Measurements from ENCODE around the gene CTSL. TPM values are rescaled to one million over a fixed set of nuclear protein-coding genes. Genes with fewer than 3 reads are reported as not detected.

Gene CTSL
- 121 and 134 TPM in 2 replicates for total RNA-seq (2014; rRNA removed; shearing (Covaris generic))
- polyA plus RNA-seq (2015; cell fraction: cytosol; rRNA removed) = 149 and 161 TPM in 2 replicates
- polyA plus RNA-seq (2015; cell fraction: nucleus; rRNA removed) = 222 and 227 TPM in 2 replicates

DNA sequence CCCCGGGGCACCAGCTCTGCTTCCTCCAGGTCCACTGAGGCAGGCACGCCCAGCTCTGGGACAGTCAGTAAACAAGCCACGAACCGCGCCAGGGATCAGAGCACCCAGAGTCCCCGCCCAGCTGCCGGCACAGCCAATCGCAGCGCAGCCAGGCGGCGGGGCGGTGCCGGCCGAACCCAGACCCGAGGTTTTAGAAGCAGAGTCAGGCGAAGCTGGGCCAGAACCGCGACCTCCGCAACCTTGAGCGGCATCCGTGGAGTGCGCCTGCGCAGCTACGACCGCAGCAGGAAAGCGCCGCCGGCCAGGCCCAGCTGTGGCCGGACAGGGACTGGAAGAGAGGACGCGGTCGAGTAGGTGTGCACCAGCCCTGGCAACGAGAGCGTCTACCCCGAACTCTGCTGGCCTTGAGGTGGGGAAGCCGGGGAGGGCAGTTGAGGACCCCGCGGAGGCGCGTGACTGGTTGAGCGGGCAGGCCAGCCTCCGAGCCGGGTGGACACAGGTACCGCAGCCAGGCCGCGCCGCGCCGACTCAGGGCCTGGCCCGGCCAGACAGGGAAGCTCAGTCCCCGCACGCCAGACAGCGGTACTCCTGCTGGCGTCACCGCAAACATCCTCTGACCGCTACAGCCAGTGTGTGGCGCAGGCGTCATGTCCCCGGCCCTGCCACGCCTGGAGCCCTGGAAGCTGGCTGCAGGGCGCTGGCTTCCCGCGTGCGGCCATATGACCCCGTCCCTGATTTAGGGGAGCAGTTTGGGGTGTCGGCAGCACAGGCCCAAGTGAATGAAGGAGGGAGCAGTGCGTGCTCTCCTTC is at the start of gene CTSL:
Gene CTSL (plus strand): TSS at position 220 of the 810 bp plus-strand sequence. CDS start 1,485 bp downstream, outside the sequence.
- DNase-seq (ENCODE audit: low read depth) = peak; percentile 78

DNA sequence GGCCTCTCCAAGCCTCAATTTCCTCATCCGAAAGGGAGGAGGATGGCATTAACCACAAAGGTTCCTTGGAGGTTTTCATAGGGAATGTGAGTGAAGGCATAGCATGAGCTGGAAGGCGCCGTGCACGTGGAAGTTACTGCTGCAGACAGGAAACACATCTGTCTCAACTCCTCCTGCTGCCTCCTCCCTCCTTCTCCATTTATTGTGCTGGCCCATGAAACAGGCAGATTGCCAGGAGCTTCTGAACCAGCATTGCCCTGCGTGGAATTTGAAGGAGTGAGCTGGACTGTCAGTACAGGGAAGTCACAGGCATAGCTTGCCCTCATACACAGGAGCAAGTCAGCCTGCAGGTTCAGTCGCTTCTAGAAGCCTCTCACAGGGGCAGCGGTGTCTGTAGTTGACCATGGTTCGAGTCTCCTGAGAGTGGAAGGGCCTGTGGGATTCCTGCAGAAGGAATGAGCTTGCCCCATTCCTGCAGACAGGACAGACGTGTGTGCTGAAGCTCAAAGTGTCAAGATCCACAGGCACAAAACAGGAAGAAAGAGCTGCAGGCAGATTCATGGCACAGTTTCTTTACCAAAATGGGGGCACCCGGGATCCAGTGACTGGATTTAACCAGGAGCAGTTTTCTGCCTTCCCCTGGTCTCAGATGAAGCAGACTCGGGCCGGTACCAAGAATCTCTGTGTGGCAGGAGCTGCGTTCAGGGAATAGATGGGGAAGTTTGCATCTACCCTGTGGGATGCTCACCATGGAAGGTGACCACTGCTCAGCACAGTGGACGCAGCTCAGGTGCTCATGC is 48.7 kb upstream of the CTSL start:
- peak; percentile 25 for DNase-seq (ENCODE audit: low read depth)

DNA sequence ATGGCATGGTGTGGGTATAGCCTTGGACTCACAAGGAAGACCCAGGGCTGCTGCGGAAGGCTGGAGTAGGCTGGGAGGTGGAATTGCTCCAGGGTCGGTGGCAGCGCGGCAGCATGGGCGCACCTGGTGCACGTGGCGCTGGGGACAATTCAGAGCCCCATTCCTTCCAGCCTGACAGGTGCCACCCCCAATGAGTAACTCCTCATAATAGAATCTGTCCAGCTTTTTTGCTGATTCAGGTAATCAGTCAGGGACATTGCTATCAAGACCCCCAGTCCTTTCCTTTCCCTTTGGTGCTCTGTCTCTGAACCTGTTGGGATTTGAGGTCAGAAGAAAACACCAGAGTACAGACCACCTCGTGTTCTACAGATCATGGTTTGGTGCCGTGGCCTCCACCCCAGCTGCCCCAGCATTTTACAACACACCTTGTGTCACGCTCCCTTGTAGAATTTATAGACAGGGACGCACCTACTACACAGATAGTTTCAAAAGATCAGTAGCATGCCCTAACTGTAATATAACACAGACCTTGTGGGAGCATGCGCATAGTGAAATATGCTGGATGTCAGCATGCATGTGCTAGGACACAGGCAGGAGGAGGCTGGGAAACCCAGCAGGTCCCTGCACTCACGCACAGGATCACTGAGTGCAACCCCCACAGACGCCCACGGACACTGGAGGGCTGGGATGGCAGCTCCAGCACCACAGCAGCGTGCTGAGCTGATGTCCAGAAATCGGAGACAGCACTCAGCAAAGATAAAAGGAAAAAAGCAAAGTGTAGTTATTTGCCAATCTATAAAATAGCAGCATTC is 47.9 kb upstream of the CTSL start:
- no peak for DNase-seq (ENCODE audit: low read depth)

DNA sequence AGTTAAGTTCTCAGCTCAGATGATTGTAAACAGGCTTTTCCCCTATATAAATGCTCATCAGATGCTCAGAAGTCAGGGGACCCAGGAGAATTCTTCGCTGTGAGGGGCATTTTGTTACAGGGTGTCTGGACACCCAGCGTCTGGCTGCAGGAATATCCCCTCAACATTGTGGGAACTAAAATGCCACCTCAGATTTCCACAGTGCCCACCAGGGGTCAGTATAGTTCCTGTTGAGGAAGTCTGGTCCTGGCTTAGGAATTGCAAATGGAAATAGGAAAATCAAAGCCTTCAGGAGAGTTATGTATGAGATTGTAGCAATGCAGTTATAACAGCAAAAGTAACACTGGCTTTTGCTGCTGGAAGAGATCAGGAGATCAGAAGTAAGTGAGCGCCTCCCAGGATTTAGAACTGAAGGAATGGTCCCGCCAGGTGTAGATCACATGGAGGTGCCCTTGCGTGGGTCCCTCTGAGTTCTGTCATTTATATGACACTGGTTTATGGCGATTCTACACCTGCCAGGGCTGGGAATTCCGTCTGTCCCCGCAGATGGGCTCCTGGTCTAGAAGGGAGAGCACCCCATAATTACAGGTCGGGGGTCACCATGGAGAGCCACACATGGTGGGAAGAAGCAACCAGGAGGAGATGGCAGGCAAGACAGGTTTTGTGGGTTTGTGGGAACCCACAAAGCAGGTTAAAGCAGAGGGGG is 47.1 kb upstream of the CTSL start:
- peak; percentile 68 for DNase-seq (ENCODE audit: low read depth)

DNA sequence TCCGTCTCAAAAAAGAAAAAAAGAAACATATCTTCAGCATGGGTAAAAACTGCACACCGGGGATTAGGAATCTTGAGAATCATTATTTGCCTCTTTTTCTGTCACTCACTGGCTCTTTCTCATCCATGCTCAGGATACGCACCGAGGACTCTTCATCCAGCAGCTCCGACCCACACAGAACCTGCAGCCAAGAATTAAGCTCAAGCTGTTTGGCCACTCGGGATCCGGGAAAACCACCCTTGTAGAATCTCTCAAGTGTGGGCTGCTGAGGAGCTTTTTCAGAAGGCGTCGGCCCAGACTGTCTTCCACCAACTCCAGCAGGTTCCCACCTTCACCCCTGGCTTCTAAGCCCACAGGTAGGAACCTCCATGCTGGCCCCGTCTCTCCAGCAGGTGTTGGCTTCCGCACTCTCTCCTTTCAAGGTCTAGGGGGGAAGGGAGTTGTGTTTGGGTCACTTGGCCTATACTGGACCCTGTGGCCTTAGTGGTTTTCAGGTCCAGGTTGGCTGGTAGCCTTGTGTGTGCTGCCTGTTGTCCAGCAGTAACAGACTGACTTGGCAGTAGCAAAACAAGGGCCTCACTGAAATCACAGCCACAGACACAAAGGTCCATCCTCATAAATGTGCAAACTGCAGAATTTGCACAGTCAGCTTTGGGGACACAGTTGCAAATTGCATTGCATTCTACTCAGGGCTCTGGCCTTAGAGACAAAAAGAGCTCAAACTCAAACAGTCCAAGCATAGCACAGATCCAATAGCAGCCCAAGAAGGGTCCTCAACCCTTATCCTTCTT is 44.5 kb upstream of the CTSL start:
- DNase-seq (ENCODE audit: low read depth) = no peak

DNA sequence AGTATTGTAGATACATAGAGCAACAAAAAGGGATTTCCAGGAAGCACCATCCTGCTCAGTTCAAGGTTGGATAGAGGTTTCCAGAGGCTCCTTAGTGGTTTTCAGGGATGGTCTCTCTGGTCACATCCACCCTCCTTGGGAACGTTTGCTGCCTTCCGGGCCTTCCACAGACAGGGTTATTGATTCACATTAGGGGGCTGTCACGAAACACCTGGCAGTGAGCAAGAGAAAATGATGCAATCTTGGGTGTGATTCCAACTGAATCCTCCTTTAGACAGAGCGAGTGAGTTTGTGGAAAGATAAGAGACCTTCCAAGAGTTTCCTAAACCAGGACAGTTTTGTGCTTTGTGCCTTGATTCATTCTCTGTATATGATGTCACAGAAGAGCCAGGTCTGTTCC is 43.8 kb upstream of the CTSL start:
- DNase-seq (ENCODE audit: low read depth) = no peak

DNA sequence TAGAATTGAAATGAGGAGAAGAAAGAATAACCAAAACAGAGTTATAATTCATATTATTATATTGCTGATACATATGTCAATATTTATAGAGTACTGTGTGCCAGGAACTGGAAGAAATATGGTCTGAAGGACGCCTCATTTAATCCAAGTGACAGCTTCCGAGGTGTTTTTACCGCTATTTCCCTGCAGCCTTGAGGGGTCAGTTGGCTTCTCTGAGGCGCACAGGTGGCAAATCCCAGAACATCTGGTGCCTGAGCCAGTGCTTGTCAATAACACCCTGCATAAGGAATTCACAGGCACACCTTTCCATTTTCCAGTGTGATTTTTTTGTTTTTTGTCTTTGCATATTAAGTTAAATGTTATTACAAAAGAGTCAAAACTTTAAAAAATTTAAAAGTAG is 43.3 kb upstream of the CTSL start:
- no peak for DNase-seq (ENCODE audit: low read depth)

DNA sequence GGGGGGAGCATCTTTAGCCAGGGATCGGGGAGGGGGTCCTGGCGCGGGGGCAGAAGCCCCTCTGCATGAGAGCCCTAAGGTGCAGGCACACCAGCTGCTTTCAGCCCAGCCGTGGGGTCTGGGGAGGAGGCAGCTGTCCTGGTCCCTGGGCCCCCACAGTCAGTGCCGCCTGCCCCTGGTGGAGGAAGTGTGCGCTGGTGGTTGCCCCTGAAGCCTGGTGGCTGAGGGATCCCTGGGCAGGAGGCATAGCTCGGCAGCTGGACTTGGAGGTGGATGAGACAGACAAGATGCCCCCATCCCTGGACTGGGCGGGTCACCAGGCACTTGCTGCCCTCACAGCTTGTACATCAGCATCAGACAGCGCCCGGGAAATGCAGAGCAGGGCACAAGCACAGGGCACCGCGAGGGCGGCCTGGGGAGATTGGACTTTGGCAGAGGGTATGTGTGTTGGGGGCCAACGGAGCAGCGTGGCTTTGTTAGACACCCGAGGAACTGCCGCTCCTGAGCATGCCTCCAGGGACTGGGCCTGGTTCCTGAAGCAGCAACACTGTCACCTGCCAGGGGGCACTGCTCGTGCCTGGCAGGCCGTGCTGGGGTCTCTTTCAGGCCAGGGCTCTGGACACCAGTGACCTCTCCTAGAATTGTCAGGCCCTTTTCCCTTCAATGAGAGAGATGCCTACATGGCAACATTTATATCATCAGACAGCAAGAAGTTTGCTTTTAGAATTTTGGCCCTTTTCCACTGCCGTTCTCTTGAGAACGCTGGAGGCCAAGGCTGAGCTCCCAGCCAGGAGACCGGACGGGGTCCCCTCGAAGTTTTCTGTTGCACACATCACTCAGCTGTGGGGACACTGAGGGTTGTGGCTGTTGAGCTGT is 41.9 kb upstream of the CTSL start:
- DNase-seq (ENCODE audit: low read depth) = no peak

DNA sequence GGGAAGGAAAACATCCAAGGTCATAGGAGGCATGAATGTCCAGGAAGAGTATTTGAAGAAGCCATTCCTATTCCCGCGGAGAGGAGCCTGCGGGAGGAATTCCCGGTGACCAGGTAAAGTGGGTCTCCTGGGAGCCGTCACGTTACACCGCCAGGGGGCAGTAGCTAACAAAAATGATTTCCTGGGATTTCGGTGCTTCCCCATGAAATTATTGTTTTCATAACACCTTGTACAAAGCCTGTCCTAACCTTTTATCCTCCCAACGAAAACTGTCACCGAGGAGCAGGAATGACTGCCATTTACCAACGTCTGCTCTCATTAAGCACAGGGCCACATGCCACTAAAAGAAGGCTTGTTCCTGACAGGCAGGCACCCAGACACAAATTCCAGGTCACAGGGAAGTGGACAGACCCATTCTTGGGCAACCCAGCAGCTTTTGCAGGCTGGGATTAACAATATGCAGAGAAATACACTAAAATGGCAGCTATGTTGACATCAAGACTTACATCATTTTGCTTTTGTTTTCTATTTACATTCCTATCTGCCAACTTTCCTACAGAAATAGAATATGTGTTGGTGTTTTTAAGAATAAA is 41.2 kb upstream of the CTSL start:
- DNase-seq (ENCODE audit: low read depth) = peak; percentile 41

DNA sequence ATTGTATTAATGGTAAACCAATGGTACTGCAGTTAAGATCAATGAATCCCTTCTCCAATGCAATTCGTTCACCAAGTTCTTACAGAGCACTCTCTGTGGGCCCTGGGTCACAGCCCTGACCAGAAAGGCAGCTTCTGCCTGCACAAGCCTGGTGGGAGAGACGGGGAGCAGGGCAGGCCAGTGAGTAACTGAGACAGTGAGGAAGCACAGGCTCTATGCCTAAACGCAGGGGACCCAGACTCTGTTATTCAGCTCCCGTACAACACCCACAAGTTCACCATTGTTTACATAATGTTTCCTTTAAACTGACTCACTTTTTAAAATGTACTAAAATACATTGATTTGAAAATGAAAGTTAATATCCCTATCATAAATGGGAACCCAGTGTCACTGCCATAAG is 40.5 kb upstream of the CTSL start:
- DNase-seq (ENCODE audit: low read depth) = no peak

DNA sequence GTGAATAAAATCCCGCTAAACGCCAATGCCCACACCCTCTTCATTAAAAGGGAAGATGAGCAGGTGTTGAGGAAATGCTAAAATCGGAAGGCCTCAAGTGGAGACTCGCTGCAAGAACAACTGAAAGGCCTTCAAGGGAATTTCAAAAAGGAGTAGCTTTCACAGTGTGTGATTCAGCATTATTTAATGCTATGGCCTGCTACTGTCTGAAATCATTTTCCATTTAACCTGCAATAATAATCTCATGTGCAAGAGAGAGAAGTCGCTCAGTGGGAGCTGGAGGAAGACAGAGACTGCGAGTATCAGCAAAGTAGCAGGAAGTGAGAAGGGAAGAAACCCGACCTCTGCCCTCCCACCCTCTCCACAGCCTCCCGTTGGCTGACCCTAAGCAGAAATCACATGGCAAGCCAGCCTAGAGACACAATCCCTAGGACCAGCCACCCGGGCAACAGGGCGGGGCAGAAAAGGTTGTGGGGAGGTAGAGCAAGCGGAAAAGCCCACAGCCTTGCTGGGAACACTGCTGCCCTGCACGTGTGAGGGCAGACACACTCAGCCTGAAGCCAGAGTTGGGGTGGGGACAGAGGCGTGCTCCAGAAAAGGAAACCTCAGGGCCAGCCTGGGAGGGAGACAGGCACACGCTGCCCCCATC is 39.9 kb upstream of the CTSL start:
- no peak for DNase-seq (ENCODE audit: low read depth)

DNA sequence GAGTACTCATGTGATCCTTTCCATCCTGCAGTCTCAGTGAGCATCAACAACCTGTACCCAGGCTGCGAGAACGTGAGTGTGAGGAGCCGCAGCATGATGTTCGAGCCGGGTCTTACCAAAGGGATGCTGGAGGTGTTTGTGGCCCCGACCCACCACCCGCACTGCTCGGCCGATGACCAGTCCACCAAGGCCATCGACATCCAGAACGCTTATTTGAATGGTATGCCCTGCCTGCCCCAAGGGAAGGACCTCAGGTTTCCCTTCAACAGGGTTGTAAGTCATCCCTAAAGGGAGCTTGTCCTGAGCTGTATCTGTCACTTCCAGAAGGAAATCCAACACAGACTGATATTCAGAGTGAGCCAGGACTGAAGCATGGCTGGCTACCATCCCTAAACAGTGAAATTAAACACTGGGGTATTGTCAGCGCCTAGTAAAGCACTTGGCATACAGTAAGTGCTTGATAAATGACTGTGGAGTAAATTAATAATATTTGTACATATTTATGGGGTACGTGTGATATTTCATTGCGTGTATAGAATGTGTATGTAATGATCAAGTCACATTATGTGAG is 39.3 kb upstream of the CTSL start:
- no peak for DNase-seq (ENCODE audit: low read depth)

DNA sequence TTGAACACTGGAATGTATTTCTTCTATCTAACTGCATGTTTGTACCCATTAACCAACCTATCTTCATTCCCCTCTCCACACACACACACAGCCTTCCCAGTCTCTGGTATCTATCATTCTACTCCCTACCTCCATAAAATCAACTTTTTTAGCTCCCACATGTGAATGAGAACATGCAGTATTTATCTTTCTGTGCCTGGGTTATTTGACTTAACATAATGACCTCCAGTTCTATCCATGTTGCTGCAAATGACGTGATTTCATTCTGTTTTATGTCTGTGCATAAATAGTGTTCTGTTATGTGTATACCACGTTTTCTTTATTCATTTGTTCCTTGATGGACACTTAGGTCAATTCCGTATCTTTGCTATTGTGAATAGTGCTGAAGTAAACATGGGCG is 38.7 kb upstream of the CTSL start:
- no peak for DNase-seq (ENCODE audit: low read depth)

DNA sequence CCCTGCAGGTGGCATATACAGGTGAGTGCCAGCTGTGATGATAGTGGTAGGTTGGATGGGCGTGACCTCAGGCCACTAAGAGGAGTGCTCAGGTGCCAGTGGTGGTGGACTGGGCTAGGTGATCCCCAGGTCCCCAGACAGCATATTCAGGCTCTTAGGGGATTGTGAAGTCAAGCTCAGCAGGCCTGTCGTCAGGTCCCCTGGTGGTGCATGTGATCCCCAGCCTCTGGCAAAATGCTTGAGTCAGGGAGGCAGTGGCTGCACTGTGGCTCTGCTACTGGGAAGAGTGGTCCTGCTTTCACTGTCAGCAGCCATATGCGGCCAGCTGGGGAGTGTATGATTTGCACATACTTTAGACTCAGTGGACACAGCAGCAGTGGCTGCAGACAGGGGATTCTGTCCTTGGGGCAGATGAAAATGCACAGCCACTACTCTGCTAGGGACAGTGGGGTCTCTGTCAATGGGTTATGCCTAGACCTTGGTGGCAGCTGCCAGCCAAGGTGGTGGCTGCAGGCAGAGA is 31.6 kb upstream of the CTSL start:
- no peak for DNase-seq (ENCODE audit: low read depth)

DNA sequence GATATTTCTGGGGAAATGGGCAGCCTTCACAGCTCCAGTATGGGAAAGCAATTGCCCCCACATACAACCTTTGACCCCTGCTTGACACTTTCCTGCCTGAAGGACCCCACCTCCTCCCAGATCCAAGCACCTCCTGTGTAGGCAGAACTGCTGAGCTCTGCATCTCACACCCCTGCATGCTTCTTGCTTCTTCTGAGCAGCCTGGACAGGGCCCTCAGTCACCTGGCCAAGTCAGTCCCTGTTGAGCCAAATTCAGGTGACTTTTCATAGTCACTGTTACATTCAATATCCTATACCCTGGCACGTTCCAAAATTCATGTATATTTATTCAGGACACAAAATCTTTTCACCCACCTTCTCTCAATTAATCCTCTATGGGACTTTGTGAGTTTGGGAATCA is 30.4 kb upstream of the CTSL start:
- no peak for DNase-seq (ENCODE audit: low read depth)

DNA sequence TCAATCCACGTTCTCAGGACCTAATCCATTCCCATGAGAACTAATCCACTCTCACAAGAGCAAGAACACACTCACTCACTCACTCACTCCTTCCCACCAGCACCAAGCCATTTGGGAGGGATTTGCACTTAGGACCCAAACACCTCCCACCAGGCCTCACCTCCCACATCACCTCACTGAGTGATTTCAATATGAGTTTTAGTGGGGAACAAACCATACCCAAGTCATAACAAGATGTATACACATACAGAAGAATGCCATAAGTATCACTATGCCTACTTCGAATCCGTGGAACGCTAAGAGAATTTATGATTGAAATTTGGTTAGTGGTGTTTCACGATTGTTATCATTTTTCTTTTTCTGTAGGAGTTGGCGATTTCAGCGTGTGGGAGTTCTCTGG is 29.3 kb upstream of the CTSL start:
- no peak for DNase-seq (ENCODE audit: low read depth)

DNA sequence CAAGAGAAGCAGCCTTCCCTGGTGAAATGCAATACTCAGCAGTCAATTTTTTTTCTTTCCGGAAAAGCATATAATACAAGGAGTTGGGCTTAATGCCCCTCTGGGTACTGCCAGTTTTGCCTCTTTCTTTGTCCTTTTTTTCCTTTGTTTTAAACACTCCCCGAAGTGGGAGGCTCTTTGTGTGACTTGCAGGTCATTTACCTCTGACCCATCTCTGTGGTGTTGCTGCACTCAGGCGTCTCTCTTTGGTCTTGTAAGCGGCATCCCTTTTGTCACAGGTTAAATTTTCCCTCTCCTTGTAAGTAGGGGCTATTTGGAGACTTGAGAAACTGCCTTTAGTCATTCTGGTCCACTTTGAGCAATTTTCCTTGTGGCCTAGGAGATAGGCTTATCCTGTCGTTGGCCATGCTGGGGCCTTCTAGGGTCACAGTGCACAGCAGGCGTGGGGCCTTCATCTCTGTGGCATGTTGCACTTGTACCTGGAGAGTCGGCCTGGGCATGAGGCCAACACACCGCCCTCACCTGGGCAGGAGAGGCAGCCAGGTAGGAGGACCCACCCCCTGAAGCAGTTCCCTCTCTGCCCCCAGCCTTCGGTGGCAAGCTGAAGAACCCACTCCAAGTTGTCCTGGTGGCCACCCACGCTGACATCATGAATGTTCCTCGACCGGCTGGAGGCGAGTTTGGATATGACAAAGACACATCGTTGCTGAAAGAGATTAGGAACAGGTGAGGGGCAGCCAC is 27.7 kb upstream of the CTSL start:
- no peak for DNase-seq (ENCODE audit: low read depth)

Measured in HT1080 (cell line).